Measurements from ENCODE around the gene NCOA4.

NCOA4 gene

DNA sequence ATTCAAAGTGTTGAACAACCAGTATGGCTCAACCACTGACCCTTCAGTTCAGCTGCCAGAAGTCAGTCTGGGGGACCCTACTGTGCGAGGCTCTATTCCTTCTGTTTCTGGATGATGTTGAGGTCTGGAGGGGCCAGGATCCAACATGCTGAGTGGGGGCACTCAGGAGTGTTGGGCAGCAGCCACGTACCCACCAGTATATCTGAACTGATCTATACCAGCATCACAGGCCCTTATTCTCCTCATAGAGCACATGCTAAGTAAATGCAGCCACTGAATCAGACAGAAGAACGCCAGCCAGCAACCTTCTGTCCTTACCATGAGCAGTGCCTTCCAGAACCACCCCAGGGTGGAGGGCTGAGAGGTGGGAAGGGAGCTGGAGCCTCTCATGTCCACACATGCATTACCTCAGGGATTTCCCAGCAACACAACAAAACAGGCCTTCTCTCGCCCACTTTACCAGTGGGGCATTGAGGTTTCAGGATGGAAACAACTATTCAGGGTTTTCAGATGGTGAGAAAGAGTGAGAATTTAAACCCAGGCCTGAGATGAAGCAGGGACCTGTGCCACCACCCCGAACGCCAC lies 22.5 kb upstream of the NCOA4 start:
- POLR2A ChIA-PET = no interaction called here
- no peaks in the 10 kb centered on the region for H3K9me3 ChIP-seq (ENCODE audit: control insufficient read depth, insufficient read depth, low read depth, low read length)
- H3K27ac ChIP-seq (ENCODE audit: extremely low read depth, low read depth, low read length) = no peak overlapping the region
- no peaks in the 10 kb centered on the region for H3K4me1 ChIP-seq (ENCODE audit: control insufficient read depth, insufficient read depth, low read length)
- H3K36me3 ChIP-seq (ENCODE audit: control insufficient read depth in 2 of 2, insufficient read depth in 1 of 2, low read length in 2 of 2) = no peaks in the 10 kb centered on the region
- TF ChIP-seq, protein P1, sequence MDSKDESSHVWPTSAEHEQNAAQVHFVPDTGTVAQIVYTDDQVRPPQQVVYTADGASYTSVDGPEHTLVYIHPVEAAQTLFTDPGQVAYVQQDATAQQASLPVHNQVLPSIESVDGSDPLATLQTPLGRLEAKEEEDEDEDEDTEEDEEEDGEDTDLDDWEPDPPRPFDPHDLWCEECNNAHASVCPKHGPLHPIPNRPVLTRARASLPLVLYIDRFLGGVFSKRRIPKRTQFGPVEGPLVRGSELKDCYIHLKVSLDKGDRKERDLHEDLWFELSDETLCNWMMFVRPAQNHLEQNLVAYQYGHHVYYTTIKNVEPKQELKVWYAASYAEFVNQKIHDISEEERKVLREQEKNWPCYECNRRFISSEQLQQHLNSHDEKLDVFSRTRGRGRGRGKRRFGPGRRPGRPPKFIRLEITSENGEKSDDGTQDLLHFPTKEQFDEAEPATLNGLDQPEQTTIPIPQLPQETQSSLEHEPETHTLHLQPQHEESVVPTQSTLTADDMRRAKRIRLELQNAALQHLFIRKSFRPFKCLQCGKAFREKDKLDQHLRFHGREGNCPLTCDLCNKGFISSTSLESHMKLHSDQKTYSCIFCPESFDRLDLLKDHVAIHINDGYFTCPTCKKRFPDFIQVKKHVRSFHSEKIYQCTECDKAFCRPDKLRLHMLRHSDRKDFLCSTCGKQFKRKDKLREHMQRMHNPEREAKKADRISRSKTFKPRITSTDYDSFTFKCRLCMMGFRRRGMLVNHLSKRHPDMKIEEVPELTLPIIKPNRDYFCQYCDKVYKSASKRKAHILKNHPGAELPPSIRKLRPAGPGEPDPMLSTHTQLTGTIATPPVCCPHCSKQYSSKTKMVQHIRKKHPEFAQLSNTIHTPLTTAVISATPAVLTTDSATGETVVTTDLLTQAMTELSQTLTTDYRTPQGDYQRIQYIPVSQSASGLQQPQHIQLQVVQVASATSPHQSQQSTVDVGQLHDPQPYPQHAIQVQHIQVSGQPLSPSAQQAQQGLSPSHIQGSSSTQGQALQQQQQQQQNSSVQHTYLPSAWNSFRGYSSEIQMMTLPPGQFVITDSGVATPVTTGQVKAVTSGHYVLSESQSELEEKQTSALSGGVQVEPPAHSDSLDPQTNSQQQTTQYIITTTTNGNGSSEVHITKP (tag by site-specific recombination; IDR thresholded peaks at IDR 0.05) = no peak
- TF ChIP-seq ZNF10 (tag by site-specific recombination; IDR thresholded peaks at IDR 0.05) = no peak
- TF ChIP-seq ZEB2 (tag by site-specific recombination; IDR thresholded peaks at IDR 0.05) = no peak
- no peak for TF ChIP-seq ZFP37 (tag by site-specific recombination; IDR thresholded peaks at IDR 0.05)
- TF ChIP-seq ZNF837 (tag by site-specific recombination; IDR thresholded peaks at IDR 0.05) = no peak
- no peak for TF ChIP-seq ZNF341 (tag by site-specific recombination; IDR thresholded peaks at IDR 0.05; ENCODE audit: low read depth)
- no peak for TF ChIP-seq ZNF600 (tag by site-specific recombination; IDR thresholded peaks at IDR 0.05)
- TF ChIP-seq ZNF677 (tag by site-specific recombination; IDR thresholded peaks at IDR 0.05) = no peak
- TF ChIP-seq ZNF707 (tag by site-specific recombination; IDR thresholded peaks at IDR 0.05) = no peak
- TF ChIP-seq, protein P2, sequence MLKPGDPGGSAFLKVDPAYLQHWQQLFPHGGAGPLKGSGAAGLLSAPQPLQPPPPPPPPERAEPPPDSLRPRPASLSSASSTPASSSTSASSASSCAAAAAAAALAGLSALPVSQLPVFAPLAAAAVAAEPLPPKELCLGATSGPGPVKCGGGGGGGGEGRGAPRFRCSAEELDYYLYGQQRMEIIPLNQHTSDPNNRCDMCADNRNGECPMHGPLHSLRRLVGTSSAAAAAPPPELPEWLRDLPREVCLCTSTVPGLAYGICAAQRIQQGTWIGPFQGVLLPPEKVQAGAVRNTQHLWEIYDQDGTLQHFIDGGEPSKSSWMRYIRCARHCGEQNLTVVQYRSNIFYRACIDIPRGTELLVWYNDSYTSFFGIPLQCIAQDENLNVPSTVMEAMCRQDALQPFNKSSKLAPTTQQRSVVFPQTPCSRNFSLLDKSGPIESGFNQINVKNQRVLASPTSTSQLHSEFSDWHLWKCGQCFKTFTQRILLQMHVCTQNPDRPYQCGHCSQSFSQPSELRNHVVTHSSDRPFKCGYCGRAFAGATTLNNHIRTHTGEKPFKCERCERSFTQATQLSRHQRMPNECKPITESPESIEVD (tag by site-specific recombination; IDR thresholded peaks at IDR 0.05) = no peak
- no peak for TF ChIP-seq RBAK (tag by site-specific recombination; IDR thresholded peaks at IDR 0.05)
- no peak for TF ChIP-seq ZNF623 (tag by site-specific recombination; IDR thresholded peaks at IDR 0.05)
- TF ChIP-seq, protein P3, sequence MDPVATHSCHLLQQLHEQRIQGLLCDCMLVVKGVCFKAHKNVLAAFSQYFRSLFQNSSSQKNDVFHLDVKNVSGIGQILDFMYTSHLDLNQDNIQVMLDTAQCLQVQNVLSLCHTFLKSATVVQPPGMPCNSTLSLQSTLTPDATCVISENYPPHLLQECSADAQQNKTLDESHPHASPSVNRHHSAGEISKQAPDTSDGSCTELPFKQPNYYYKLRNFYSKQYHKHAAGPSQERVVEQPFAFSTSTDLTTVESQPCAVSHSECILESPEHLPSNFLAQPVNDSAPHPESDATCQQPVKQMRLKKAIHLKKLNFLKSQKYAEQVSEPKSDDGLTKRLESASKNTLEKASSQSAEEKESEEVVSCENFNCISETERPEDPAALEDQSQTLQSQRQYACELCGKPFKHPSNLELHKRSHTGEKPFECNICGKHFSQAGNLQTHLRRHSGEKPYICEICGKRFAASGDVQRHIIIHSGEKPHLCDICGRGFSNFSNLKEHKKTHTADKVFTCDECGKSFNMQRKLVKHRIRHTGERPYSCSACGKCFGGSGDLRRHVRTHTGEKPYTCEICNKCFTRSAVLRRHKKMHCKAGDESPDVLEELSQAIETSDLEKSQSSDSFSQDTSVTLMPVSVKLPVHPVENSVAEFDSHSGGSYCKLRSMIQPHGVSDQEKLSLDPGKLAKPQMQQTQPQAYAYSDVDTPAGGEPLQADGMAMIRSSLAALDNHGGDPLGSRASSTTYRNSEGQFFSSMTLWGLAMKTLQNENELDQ (tag by site-specific recombination; IDR thresholded peaks at IDR 0.05; ENCODE audit: low read depth) = no peak
- no peak for TF ChIP-seq ZNF335 (tag by site-specific recombination; conservative IDR thresholded peaks at IDR 0.05)
- no peak overlapping the region for H3K4me3 ChIP-seq (ENCODE audit: low read depth, low read length)
- CTCF ChIA-PET = interaction anchor here (1.1 kb wide), 1 partner anchor 24 kb away, joined by 4 read pairs; no protein-coding TSS in a partner anchor

DNA sequence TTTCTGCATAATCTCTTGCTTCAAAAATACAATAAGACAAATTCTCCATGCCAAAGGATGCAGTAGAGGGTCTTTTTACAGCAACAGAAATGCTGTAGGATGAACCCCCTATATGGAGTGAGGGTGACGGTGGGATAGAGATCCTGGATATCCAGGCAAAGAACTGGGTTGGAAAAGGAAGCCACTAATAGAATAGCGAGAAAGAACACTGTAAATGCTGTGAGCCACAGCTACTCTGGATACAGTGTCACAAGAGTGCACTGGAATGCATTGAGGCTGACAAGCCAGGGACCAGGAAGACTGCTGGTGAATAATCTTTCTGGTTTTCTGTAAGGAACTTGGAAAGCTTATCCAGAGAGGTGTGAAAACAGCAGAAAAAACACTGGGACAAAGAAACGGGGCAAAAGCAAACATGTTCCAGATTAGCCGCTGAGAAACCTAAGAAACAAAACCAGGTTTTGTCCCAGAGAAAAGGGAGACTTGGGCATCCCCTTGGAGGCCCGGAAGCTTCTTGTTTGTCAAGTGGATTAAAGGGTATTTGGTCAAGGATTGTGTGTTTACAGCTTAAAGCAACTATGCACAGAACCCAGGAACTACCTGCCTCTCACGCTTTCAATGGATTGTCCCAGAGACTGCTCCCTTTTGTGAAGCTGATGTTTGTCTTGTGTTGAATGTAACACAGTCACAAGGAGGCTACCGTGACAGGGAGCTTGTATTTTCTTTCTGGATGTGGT lies 21.8 kb upstream of the NCOA4 start:
- H3K36me3 ChIP-seq (ENCODE audit: control insufficient read depth in 2 of 2, insufficient read depth in 1 of 2, low read length in 2 of 2) = no peaks in the 10 kb centered on the region
- no peaks in the 10 kb centered on the region for H3K9me3 ChIP-seq (ENCODE audit: control insufficient read depth, insufficient read depth, low read depth, low read length)
- no peak overlapping the region for H3K27ac ChIP-seq (ENCODE audit: extremely low read depth, low read depth, low read length)
- POLR2A ChIA-PET = no interaction called here
- no peak overlapping the region for H3K4me3 ChIP-seq (ENCODE audit: low read depth, low read length)
- H3K4me1 ChIP-seq (ENCODE audit: control insufficient read depth, insufficient read depth, low read length) = no peaks in the 10 kb centered on the region
- CTCF ChIA-PET = interaction anchor here (1.1 kb wide), 1 partner anchor 23 kb away, joined by 4 read pairs; no protein-coding TSS in a partner anchor
- TF ChIP-seq GLI2 (tag by site-specific recombination; IDR thresholded peaks at IDR 0.05; ENCODE audit: borderline replicate concordance, low read depth) = no peak
- TF ChIP-seq ZNF202 (tag by site-specific recombination; IDR thresholded peaks at IDR 0.05; ENCODE audit: borderline replicate concordance) = no peak
- TF ChIP-seq, protein P4, sequence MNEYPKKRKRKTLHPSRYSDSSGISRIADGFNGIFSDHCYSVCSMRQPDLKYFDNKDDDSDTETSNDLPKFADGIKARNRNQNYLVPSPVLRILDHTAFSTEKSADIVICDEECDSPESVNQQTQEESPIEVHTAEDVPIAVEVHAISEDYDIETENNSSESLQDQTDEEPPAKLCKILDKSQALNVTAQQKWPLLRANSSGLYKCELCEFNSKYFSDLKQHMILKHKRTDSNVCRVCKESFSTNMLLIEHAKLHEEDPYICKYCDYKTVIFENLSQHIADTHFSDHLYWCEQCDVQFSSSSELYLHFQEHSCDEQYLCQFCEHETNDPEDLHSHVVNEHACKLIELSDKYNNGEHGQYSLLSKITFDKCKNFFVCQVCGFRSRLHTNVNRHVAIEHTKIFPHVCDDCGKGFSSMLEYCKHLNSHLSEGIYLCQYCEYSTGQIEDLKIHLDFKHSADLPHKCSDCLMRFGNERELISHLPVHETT (tag by site-specific recombination; IDR thresholded peaks at IDR 0.05) = no peak
- TF ChIP-seq ZNF416 (tag by site-specific recombination; IDR thresholded peaks at IDR 0.05) = no peak
- TF ChIP-seq ZNF140 (tag by site-specific recombination; IDR thresholded peaks at IDR 0.05) = no peak
- no peak for TF ChIP-seq EGR2 (tag by site-specific recombination; IDR thresholded peaks at IDR 0.05; ENCODE audit: low read depth)
- TF ChIP-seq ZNF394 (tag by site-specific recombination; IDR thresholded peaks at IDR 0.05; ENCODE audit: borderline replicate concordance) = no peak
- TF ChIP-seq ZNF423 (tag by site-specific recombination; IDR thresholded peaks at IDR 0.05) = no peak
- TF ChIP-seq, protein P5, sequence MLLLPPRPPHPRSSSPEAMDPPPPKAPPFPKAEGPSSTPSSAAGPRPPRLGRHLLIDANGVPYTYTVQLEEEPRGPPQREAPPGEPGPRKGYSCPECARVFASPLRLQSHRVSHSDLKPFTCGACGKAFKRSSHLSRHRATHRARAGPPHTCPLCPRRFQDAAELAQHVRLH (tag by site-specific recombination; IDR thresholded peaks at IDR 0.05) = no peak
- TF ChIP-seq ZNF768 (tag by site-specific recombination; IDR thresholded peaks at IDR 0.05) = no peak
